ENCODE results near the gene CAMKK1.

Gene CAMKK1

DNA sequence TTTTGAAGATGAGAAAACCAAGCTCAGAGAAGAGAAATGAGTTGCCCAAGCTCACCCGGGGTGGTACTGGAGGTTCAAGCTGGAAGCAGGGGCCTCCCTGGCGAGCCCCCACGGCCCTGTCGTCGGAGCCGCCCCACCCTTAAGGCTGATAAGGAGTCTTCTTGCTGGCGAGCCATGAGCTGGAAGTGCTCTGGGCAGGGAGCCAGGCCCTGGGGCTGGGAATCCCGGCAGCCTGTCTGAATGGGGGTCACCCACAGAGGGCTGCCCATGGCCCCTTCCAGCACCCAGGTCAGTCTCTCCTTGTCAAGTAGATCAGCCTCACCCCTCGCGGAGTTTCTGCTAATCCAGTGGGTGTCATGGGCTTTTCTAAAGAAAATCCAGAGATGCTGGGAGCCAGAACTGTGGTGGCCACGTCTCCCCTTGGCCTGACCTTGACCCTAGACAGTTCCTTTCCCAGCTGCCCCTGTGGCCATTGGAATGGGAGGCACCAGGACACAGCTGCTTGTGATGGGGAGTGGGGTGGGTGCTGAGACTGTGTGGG is 24.6 kb upstream of the CAMKK1 start:
- DNase-seq: no peak

DNA sequence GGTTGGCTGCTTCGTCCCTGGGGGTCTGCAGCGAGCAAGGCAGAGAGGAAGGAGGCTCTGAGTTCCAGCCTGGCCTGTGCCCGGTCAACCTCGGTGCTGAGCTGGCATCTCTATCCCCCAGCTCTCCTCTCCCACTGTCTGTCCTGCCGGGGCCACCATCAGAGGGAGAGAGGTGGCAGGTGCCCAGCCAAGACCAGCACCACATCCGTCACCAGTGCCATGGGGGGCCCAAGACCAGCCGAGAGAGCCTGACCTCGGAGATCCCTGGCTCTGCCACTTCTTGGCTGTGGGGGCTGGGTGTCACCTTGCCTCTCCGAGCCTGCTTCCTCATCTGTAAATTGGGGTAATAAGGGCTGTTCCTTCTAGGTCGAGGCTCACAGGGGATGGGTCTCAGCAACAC is 24.0 kb upstream of the CAMKK1 start:
- no peak for DNase-seq

DNA sequence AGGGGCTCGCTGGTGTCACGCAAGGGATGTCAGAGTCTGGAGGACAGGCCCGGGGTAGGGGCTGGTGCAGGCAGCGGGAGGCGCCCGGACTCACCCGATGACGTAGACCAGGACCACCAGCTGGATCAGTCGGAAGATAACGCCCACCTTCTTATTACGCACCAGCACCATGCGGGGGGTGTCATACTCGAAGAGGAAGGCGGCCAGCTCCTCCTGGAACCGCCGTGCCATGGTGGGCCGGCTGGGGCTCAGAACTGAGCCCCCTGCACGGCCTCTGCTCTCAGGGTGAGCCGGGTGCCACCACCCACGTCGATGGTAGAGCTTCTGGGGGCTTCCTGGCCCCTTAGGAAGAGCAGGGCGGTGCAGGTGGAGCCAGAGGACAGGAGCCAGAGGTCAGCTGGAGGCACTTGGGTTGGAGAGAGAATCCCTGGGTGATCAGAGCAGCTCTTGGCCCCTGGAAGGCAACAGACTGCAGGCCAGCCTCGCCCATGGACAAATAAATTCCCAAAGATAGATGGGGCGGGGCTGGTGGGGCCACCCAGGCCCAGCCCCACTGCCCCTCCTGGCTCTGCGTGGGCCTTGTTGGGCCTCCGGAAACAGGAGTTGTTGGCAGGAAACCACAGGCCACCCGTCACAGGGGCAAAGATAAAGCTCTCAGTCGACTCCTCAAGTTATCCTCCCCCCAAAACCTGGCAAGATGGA is 23.3 kb upstream of the CAMKK1 start, which contains the start of gene P2RX1:
Gene P2RX1, minus strand, starts transcription at position 471 of the 702 bp plus-strand sequence. Its CDS starts 240 bp downstream, at position 231.
- no peak for DNase-seq

DNA sequence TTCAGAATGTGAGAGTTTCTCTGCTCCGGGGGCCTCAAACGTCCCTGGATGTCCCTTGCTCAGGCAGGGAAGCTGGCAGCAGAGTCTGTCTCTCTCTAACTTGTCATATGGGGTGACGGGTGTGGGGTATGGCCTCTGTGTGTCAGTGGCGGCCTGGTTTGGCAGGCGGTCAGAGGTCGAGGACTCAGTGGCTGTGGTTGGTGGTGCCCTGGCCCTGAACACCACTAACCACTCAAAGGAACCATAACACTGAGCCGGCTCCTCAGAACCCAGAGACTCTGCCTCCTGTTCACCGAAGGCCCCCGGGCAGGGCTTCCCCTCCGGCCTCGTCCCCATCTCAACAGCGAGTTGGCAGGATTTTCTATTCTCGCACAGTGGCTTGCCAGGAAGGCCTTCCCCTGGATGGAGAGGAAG is 22.7 kb upstream of the CAMKK1 start:
- DNase-seq: no peak

DNA sequence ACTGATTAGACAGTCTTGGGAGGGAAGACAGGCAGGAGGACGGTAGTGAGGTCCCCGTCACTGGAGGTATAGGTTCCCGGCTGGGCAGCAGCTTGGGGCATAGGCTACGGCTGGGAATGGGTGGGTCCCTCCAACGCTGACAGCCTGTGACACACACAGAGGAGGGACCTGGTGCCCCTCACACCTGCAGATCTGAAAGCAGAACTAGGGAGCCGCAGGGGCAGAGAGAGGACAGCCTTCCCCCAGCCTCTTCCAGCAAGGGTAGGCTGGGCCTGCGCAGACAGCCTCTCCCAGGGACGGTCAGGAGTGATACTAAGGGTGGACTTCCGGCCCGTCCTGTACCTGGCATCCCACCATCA is 21.4 kb upstream of the CAMKK1 start:
- no peak for DNase-seq

DNA sequence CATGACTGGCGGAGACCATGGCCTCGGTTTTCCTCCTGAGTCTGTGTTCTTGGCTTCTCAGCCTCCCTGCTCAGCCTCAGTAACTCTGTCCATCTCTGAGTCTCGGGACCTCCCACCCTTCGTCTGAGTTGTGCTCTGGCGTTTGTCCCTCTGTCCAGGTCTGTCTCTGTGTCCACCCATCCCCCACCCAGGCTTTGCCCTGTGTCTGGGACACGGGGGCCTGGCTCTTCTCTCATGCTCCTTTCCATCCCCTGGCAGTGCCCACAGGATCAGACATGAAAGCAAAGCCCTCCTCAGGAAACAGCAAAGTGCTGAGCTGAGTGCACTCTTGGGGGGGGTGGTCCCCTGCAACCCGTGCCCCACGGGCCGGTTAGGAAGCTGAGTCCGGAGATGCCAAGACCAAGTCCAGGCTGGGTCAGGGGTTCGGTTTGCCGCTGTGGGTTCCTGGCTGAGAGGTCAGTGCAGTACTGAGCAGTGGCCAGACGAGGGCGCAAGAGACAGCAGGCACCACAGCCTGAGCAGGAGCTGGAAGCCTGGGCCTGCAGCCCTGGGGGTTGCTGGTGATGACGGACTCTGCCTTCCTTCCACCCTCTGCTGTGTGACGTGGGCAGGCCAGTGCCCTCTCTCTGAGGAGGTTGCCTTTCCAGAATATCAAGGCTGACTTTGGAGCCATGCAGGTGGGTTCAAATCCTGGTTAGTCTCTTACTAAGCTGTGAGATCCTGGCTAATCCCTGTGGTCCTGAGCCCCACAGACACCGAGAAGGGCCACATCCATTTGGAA is 20.9 kb upstream of the CAMKK1 start:
- peak; percentile 23 for DNase-seq

DNA sequence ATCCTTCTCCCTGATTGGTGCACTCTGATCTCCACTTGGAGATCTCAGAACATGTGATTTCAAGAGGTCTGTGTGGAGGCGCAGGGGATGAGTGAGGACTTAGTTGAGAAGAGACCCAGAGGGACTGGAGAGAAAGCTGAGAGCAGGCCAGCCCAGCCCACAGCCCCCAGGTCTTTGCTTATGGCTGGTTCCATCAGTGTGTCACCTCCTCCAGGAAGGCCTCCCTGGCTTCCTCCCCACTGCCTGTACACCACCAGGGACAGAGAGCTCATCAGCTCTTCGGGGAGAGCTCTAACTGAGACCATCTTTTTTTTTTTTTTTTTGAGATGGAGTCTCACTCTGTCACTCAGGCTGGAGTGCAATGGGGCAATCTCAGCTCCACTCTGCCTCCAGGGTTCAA is 20.0 kb upstream of the CAMKK1 start:
- DNase-seq: no peak

DNA sequence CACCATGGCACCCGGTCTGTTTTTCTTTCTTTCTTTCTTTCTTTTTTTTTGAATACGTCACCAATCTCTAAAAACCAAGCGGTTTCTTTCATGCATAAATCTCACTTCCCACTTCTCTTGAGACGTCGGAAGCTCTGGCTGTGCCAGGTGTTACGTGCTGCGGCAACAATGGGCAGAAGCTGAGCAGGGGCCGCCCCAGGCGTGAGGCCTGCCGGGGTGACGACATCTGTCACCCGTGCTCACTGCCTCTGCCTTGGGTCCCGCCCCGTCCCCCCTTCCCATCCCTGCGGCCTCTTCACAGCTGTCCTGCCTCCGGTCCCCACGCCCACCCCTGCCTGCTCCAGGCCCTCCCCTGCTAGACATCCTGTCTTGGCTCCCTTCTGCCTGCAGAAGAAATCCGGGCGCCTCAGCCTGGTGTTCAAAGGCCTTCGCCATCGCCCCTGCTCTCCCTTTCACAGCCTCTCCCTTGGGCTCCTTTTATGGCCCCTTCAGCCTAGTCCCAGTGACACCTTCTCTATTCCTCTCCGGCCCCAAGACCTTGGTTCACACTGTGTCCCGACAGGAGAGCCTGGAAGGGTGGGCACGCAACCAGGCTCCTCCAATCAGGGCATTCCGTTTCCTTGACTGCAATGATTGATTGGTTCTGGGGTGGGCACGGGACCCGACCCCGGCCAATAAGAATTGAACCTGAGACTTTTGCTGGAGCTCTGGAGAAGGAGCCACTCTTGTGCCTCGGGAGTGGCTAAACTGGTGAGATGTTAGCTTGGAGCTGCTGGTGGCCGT is 18.6 kb upstream of the CAMKK1 start:
- no peak for DNase-seq

DNA sequence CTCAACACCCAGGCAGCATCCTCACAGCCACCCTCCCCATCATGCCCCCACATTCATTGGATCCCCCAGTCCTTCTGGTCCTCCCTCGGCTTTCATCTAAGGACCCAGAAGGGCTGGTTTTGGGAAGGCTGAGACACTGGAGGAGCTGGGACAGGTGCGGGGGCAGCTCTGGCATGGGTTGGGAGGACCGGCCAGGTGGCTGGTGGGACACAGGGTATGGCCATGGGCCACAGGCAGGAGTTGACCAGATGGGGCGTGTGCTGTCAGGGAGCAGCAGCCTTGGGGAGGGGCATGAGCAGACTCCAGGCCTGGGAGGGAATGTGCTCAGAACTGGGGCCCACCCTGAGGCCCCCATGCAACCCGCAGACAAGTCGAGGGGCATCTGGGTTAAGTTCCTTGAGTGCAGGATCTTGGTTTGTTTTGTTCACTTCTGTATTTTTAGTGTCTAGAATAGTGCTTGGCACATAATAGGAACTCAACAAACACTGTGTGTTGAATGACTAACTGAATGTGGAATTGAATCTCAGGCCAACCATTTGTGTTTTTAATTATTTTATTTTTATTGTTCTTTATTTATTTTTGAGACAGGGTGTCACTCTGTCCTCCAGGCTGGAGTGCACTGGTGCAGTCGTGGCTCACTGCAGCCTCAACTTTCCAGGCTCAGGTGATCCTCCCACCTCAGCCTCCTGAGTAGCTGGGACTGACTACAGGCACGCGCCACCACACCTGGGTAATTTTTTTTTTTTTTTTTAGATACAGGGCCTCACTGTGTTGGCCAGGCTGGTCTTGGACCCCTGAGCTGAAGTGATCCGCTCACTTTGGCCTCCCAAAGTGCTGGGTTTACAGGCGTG is 17.8 kb upstream of the CAMKK1 start:
- no peak for DNase-seq

DNA sequence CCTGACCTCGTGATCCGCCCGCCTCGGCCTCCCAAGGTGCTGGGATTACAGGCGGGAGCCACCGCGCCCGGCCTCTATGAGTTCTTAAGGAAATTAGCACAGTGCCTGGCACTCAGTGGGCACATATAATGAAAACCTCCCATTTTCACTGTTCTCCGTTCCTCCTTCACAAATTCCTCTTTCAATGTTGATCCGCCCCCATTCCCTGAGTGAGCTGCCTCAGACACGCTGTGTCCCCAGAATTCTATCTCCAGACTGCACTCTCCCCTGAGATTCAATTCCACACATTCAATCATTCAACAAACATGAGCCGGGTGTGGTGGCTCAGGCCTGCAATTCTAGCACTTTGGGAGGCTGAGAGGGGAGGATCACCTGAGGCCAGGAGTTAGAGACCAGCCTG is 16.4 kb upstream of the CAMKK1 start:
- no peak for DNase-seq

DNA sequence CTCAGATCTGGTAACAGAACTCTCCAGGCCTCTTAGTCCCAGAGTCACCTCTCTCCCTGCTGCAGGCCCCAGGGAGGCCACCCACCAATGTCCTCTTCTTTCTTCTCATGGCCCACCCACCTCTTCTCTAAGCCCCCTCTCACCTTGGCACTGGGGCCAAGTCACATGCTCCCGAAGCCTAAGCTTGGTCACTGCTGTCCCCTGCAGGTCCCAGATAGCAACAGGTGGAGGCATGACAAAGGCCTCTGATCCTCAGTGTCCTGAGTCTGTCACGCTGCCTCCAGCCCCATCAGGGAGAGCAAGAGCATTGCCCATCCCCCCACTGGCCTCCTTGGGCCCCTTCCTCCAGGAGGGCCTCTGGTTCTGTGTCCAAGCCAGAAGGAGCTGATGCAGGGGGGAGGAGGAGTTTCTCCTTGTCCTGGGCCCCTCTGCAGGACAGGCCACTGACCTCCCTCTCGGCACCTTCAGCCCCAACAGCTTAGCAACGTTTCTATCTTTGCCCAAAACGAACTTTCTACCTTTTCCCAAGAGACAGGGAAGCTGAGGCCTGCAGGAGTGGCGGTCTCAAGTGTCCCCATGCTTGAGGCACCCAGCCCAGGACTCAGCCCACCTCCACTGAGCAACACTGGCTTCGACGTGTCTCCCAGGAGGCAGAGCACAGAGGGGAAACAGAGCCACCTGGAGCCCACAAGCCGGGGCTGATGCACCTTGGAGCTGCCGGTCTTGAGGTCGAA is 14.8 kb upstream of the CAMKK1 start:
- no peak for DNase-seq

DNA sequence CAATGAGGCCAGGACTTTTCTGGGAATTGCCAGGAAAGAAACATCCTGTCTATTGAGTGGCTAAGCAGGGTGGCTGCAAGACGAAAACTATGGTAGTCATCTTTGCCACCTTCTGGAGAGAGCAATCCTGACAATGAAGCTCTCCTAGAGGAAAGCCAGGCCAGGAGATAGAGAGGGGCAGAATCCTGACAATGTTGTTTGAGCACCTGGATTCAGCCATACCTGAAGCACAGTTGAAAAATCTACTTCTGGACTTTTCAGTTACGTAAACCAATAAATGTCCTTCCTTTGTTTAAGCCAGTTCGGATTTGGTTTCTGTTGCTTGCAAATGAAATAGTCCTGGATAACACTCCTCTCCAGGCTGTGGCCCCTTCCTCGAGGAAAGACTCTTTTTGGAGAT is 14.0 kb upstream of the CAMKK1 start:
- DNase-seq: no peak

DNA sequence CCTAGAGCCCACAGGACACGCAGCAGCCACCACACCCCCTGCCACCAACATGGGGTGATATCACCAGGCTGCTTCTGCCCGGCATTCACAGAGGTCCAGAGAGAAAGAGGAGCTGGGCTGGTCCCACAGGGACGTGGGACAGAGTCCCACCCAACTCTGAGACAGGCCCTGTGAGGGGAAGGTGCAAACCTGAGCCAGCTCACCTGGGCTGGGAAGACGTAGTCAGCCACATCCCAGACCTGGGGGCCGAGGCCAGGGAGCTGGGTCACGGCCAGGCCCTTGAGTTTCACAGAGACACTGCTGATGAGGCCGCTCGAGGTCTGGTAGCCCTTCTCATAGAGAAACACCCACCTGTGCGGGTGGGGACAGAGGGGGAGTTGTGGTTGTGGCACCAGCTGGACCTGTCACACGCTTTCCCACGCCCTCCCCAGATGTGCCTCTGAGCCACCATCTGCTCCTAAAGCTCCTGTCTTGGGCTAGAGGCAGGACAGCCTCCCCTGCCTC is 12.2 kb upstream of the CAMKK1 start:
- DNase-seq: no peak

DNA sequence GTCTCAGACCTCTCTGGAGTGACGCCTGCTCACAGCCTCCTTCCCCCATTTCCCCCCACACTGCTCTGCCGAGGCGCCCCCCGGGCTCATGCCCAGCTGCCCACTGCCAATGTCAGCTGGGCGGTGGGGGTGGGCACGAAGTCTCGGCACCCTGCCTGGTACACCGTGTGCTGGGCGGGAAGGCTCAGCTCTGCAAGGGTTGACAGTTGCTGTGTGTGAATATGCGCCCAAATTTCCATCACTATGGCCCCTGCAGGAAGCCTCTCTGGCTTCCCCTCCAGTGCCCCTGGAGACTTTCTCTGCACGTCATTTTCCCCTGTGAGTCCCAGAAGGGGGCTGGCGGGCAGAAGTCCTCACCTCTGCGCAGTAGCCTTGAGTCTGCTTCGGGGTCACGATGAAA is 11.6 kb upstream of the CAMKK1 start:
- DNase-seq: no peak

DNA sequence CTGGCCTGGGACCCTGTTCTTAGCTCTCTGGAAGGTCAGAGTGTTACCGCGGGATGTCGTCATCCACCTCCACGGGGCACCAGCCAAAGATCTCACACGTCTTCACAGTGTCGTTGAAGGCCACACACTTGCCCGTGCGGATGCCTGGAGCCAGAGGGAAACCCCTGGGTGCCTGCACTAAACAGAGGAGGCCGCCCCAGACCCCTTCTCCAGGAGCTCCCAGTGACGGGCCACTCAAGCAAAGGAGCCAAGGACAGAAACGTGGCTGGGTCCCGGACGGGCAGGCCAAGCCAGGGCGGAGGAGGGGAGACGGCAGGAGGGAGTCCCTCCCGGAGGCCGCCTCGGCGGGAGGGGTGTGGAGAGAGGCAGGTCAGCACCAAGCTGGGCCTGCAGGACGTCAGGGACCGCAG is 11.0 kb upstream of the CAMKK1 start:
- DNase-seq: no peak

DNA sequence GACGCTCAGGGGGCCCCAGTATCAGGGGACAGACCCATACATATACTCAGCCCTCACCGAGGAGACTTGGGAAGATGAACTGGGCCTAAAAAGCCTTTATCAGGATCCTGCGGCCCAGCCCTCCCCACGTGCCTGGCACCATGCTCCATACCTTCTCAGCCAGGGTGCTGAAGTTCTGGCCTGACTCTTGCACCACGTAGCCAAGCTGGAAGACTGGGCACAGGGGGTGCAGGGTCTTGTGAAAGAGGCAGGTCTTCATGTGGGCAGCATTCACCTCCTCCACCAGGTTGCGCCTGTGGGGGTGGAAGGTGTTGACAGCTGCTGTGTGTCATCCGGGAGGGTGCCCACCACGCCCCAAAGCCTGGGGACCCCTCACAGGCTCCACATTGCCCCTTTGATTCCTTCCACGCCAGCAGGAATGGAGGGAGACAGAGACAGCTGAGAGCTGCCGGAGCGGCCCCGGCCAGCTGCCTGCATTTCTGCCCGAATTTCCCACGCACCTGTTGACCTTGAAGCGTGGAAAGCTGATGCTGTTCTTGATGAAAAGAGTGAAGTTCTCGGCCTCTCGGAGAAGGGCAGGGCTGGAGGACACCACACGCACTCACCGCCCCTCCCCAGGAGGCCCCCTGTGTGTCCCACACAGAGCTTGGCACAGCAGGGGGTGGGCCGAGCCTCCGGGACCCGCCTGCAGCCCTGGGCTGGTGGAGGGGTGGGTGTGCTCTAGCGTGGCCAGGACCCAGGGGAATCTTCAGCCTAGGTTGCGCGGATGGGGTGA is 10.4 kb upstream of the CAMKK1 start:
- DNase-seq: no peak

DNA sequence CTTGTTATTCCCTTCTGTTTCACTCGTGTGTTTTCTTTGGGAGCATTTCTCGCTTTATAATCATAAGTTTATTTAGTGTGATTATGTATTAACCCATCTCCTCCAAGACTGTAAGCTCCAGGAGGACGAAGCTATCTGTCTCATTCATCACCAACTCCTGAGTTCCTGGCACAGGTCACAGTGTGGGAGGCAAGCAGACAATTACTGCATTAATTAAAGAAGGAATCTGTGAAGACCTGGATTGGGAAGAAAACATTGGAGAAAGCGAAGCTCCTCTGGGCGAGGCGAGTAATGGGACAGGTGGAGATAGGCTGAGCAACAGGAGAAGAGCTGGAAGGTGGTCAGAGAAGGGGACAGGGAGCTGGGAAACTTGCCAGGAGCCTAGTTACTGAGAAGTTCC is 7.8 kb upstream of the CAMKK1 start:
- no peak for DNase-seq

DNA sequence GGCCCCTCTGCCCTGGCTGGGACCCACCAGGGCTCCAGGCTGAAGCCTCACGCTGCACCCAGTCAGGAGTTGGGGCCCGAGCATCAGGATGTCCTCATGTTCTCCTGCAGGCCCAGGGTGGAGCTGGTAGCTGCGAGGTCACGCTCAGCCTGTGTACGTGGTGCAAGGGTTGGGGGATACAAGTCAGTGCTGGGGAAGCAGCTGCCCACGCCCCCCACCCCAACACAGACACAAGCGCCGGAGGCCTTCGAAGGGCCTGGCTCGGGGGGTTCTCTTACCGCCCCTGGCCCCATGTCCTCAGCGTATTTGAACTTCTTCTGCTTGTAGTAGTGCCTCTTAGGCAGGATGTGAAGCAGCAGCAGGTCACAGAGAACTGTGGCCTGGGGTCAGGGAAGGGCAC is 4.9 kb upstream of the CAMKK1 start:
- no peak for DNase-seq

DNA sequence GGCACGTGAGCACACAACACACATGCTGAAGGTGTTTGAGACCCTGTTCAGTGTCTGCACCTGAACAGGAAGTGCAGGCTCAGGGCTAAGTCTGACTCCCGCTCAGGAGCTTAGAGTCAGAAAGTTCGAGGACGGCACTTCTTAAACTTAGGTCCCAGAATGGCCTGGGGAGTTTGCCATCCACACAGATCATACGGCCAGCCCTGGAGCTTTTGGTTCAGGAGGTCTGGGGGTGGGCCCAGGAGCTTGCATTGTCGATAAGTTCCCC is 4.0 kb upstream of the CAMKK1 start:
- no peak for DNase-seq

DNA sequence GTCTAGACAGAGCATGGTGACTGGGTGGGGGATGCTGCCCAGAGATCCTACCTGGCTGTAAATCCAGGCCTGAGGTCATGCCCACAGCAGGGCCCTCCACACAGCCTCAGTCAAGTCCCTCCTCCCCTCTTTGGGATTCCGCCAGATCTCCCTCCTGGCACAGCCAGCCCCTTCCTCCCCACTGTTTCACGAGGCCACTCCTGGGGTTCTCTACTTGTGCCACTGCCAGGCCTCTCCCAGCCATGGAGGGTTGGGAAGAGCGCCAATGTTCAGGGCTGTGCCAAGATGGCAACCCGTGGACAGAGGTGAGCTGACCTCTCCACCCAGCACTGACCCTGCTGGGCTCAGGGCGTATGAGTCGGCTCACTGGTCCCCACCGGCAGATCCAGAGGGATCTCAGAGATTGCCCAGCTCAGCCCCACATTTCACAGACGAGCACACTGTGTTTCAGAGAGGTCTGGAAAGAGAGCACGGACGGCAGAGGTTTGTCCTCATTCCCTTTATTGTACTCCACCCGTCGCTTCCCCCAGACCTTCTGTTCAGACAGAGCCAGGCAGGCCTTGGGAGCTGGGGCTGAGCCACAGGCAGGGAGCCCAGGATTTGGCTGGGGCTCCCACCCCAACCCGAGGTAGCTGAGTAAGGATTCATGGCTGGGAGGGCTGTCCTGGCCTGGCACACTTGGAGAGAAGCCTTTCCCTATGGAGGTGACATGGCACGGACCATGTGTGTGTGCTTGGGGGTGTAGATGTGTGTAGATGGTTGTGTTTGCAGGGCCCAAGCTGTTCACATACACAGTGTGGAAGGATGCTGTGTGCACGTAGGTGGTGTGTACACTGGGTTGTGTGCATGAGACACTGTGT is 3.5 kb upstream of the CAMKK1 start:
- peak; percentile 74 for DNase-seq
